A549 (cell line): Measurements from ENCODE around the gene LRCH2.

Source experiments
- BHLHE40 ChIP-seq: IDR thresholded peaks from 2 replicates; pipeline ENCODE4 v1.6.1; 2012; ENCODE audit warnings: low read depth, low read length, inconsistent platforms
- CTCF ChIP-seq: fragments of >200 bp; sonication (Bioruptor Twin); formaldehyde crosslinking; IDR thresholded peaks from 3 replicates; pipeline ENCODE4 v1.5.1; 2016
- FOSL2 ChIP-seq, 2 experiments: fragments of 450-650 bp in 1 of 2; fragments of >200 bp in 1 of 2; sonication (Bioruptor Twin) in 1 of 2; formaldehyde crosslinking; IDR thresholded peaks; 2 replicates each; pipeline versions ENCODE4 v1.5.0 to v1.6.1; 2016 to 2020; ENCODE audit warnings: mild to moderate bottlenecking in 1 of 2, moderate library complexity in 1 of 2
- HDAC2 ChIP-seq: fragments of 200-600 bp; sonication (generic); IDR thresholded peaks from 2 replicates; pipeline ENCODE4 v1.6.1; 2016
- KDM5A ChIP-seq: fragments of 200-600 bp; sonication (generic); IDR thresholded peaks from 2 replicates; pipeline ENCODE4 v1.6.1; 2016; ENCODE audit warnings: antibody characterized with exemption, mild to moderate bottlenecking
- POLR2A ChIP-seq: IDR thresholded peaks from 2 replicates; pipeline ENCODE4 v1.6.1; 2012; ENCODE audit warnings: mild to moderate bottlenecking, low read length
- RCOR1 ChIP-seq: fragments of 150-350 bp; IDR thresholded peaks from 2 replicates; pipeline ENCODE4 v1.6.1; 2014; ENCODE audit warnings: antibody characterized with exemption, low read length, low read depth
- SMC3 ChIP-seq: fragments of >200 bp; sonication (Bioruptor Twin); formaldehyde crosslinking; IDR thresholded peaks from 3 replicates; pipeline ENCODE4 v1.6.1; 2018; ENCODE audit warnings: inconsistent platforms
- TF ChIP-seq, protein P1 (sequence below): fragments of 450-650 bp; IDR thresholded peaks from 2 replicates; pipeline ENCODE4 v1.6.1; 2014; ENCODE audit warnings: antibody characterized with exemption

DNA sequence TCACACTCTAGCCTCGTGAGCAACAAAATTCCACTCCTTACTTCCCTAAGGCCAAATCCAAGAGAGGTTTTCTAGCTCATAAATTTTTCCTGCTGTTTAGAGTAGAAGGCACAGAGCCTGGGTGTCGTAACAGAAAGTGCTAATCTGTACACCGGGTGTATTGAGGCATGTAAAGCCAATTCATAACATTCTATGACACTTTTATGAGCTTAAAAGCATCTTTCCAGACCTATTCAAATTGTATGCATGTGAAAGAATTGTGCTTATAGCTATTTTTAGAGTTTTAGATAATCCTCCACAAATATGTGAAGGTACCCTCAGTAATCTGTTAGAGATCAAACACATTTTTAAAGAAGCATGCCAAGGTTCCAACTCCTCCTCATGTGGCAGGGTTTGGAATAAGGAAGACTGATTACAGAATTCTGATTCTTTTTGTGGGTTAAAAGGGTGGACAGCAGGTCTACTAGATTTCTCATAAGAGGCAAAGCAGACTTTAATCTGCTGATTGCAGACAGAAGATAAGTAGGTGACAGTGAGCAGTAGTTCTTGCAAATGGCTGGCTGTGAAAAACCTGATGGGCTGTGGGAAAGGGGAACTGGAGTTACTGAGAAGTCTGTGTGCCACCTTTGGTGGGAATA lies 25.5 kb upstream of the LRCH2 start:
- TF ChIP-seq HDAC2 (no peak), SMC3 (no peak), BHLHE40 (no peak), FOSL2 (IDR thresholded peaks at IDR 0.05) (no peak), FOSL2 (CRISPR knock-in tag; IDR thresholded peaks at IDR 0.05) (no peak), KDM5A (no peak), CTCF (no peak), RCOR1 (no peak), POLR2A (no peak)
- TF ChIP-seq, protein P1, sequence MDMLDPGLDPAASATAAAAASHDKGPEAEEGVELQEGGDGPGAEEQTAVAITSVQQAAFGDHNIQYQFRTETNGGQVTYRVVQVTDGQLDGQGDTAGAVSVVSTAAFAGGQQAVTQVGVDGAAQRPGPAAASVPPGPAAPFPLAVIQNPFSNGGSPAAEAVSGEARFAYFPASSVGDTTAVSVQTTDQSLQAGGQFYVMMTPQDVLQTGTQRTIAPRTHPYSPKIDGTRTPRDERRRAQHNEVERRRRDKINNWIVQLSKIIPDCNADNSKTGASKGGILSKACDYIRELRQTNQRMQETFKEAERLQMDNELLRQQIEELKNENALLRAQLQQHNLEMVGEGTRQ = no peak
